T-helper 1 cell treated with Interleukin-12 subunit alpha and Interleukin-12 subunit beta and Interleukin-4 antibody, amounts not matched to agents 30 μg/mL and 1 μg/mL, for 36 hours (primary cell): ENCODE data around the gene KLRD1.
"Not testable (repeated sequence)": the region's sequence is repeated elsewhere in the genome, so short reads cannot be mapped to it uniquely, and the experiment has no call there.

ENCODE experiments used
- H3K27ac Mint-ChIP-seq: one replicate; pipeline ENCODE4 v1.8.0; 2021; ENCODE audit warnings: mild to moderate bottlenecking, mixed read lengths
- H3K27me3 Mint-ChIP-seq: one replicate; pipeline ENCODE4 v1.8.0; 2021; ENCODE audit warnings: low read depth, mixed read lengths
- H3K36me3 Mint-ChIP-seq: one replicate; pipeline ENCODE4 v1.8.0; 2021; ENCODE audit warnings: low read depth, mixed read lengths
- H3K4me1 Mint-ChIP-seq: one replicate; pipeline ENCODE4 v1.8.0; 2021; ENCODE audit warnings: low read depth, mixed read lengths
- H3K4me3 Mint-ChIP-seq: one replicate; pipeline ENCODE4 v1.8.0; 2021; ENCODE audit warnings: mild to moderate bottlenecking, moderate library complexity, mixed read lengths
- H3K9me3 Mint-ChIP-seq: one replicate; pipeline ENCODE4 v1.8.0; 2021; ENCODE audit warnings: mixed read lengths

The KLRD1 gene

GRCh38 chr12:10305411-10305810 lies 2.3 kb upstream of the KLRD1 start:
- H3K4me3 Mint-ChIP-seq, result no peak overlapping the region
- H3K4me1 Mint-ChIP-seq, result peaks cover 26% of the 10 kb centered on the region
- H3K36me3 Mint-ChIP-seq, result peaks cover 11% of the 10 kb centered on the region
- peaks cover 8% of the 10 kb centered on the region for H3K9me3 Mint-ChIP-seq
- no peak overlapping the region for H3K27ac Mint-ChIP-seq
- peaks cover 26% of the 10 kb centered on the region for H3K27me3 Mint-ChIP-seq

GRCh38 chr12:10310926-10311720 lies 3.5 kb downstream of the KLRD1 start:
- Mint-ChIP-seq H3K9me3 (no peaks in the 10 kb centered on the region), H3K27ac (no peak overlapping the region), H3K36me3 (no peaks in the 10 kb centered on the region), H3K4me1 (peaks cover 5% of the 10 kb centered on the region), H3K27me3 (peaks cover 20% of the 10 kb centered on the region), H3K4me3 (no peak overlapping the region)

GRCh38 chr12:10319388-10319787 lies 11.7 kb downstream of the KLRD1 start:
- no peaks in the 10 kb centered on the region for H3K27me3 Mint-ChIP-seq
- H3K4me1 Mint-ChIP-seq, result peaks cover 10% of the 10 kb centered on the region
- no peak overlapping the region for H3K27ac Mint-ChIP-seq
- H3K4me3 Mint-ChIP-seq, result no peak overlapping the region
- peaks cover 7% of the 10 kb centered on the region for H3K9me3 Mint-ChIP-seq
- H3K36me3 Mint-ChIP-seq, result no peaks in the 10 kb centered on the region

DNA sequence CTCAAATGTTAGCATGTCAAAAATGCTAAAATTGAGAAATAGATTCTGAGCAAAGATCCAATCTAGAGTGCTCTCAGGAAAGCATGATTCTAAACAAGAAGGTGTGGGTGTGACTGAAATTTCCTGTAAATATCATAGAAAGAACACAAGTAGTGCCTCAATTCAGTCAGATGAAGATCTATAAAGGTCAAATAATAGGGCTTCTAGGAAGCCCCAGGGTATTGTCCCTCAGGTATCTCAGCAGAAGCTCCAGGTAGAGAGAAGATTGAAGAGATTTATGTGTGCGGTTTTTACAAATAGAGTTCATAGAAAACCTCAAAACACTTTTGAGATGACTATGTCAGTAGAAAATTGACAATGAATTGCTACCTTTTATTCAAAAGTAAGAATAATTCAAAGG lies 13.0 kb downstream of the KLRD1 start:
- H3K4me3 Mint-ChIP-seq, result no peak overlapping the region
- no peak overlapping the region for H3K27ac Mint-ChIP-seq
- H3K4me1 Mint-ChIP-seq, result peaks cover 10% of the 10 kb centered on the region
- H3K9me3 Mint-ChIP-seq, result peaks cover 8% of the 10 kb centered on the region
- no peaks in the 10 kb centered on the region for H3K27me3 Mint-ChIP-seq
- no peaks in the 10 kb centered on the region for H3K36me3 Mint-ChIP-seq

DNA sequence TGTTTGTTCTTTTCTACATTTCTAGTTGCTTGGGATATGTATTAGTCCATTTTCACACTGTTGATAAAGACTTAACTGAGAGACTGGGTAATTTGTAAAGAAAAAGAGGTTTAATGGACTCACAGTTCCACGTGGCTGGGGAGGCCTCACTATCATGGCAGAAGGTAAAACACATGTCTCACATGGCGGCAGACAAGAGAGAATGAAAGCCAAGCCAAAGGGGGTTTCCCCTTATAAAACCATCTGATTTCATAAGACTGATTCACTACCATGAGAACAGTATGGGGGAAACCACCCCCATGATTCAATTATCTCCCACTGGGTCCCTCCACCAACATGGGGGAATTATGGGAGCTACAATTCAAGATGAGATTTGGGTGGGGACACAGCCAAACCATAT lies 21.0 kb downstream of the KLRD1 start:
- not testable (repeated sequence) for H3K27ac Mint-ChIP-seq, H3K4me3 Mint-ChIP-seq, H3K27me3 Mint-ChIP-seq, H3K36me3 Mint-ChIP-seq, H3K4me1 Mint-ChIP-seq, H3K9me3 Mint-ChIP-seq

DNA sequence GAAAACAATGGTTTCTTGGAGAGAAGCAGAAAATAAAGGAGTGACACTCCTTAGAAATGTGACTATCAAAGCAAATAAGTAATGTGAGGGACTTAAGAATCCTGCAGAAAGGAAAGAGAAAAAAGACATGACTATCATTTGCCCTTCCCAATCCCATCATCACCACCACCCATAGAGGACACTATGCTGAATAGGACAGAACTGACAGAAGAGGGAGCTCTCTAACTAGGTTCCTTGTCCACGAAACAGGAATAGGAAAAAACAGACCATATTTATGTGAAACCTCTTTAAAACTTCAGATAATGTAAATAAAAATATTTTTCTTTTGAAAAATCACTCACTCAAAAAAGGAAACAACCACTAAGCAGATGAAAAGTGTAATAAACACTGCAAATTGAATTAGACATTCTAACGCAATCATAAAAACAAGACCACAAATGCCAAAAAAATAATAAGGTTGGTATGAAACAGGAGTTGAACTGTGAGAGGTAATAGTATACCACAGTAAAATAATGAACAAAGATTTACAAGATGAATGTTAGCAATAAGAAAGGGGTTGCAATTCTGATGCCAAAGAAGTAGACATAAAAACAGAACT lies 24.1 kb downstream of the KLRD1 start:
- Mint-ChIP-seq H3K4me3 (no peak overlapping the region), H3K27ac (no peak overlapping the region), H3K36me3 (no peaks in the 10 kb centered on the region), H3K27me3 (peaks cover 19% of the 10 kb centered on the region), H3K9me3 (no peaks in the 10 kb centered on the region), H3K4me1 (no peaks in the 10 kb centered on the region)

DNA sequence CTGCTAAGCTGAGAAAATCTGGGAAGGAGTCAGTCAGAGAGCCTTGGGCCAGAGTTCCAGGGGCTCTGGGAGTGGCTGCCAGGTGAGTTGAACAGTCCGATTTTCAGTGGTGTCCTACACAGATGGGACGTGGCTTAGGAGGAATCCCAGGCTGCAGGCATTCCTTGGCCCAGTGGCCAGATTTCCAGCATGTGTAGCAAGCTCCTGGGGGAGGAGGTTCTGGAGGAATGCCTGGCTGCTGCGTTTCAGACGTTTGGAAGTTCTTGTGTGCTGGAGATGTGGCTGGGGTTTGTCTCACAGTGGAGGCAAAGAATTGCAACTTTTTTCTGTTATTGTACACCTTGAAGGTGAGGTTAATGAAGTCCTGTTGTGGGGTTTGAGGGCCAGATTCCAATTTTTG lies 28.5 kb downstream of the KLRD1 start:
- not testable (repeated sequence) for H3K9me3 Mint-ChIP-seq, H3K27ac Mint-ChIP-seq, H3K4me1 Mint-ChIP-seq, H3K4me3 Mint-ChIP-seq, H3K36me3 Mint-ChIP-seq
- H3K27me3 Mint-ChIP-seq, result peaks cover 33% of the 10 kb centered on the region

GRCh38 chr12:10338470-10338869 lies 30.8 kb downstream of the KLRD1 start:
- H3K9me3 Mint-ChIP-seq, H3K27ac Mint-ChIP-seq, H3K4me3 Mint-ChIP-seq, H3K36me3 Mint-ChIP-seq, H3K4me1 Mint-ChIP-seq: not testable (repeated sequence)
- peaks cover 33% of the 10 kb centered on the region for H3K27me3 Mint-ChIP-seq

DNA sequence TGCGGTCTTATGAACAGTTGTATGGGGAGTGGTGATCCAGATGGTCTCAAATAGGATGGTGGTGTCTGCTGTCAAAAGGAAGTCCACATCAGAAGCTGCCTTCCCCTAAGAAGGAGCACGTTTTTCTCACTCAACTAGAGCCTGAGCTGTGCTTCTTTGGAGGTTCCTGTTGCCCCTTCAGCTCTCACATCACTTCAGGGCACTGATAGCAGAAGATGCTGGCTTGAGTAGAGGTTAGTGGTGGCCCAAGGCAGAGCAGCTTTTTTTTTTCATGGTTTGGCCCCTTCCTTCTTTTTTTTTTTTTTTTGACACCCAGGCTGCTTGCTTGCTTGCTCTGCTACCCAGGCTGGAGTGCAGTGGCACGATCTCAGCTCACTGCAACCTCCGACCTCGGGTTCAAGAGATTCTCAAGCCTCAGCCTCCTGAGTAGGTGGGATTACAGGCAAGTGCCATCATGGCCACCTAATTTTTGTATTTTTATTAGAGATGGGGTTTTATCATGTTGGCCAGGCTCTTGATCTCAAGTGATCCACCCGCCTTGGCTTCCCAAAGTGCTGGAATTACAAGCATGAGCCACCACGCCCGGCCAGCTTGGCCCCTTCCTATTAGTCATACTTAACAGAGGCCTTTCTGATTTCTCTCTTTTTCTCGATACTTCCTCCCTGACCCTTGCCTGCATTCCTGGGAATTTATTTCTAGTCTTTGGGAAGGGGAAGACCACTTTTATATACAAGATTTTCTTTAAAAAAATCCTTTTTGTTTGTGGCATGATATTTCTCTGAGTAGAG lies 31.6 kb downstream of the KLRD1 start:
- Mint-ChIP-seq H3K27me3 (peaks cover 37% of the 10 kb centered on the region), H3K36me3 (no peaks in the 10 kb centered on the region), H3K4me1 (peaks cover 3% of the 10 kb centered on the region), H3K27ac (no peak overlapping the region), H3K9me3 (peaks cover 13% of the 10 kb centered on the region), H3K4me3 (no peak overlapping the region)

DNA sequence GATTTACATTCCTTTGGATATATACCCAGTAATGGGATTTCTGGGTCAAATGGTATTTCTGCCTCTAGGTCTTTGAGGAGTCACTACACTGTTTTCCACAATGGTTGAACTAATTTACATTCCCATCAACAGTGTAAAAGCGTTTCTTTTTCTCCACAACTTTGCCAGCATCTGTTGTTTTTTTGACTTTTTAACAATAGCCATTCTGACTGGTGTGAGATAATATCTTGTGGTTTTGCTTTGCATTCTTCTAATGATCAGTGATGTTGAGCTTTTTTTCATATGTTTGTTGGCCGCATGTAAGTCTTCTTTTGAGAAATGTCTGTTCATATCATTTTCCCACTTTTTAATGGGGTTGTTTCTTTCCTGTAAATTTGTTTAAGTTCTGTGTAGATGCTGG lies 33.3 kb downstream of the KLRD1 start:
- H3K4me1 Mint-ChIP-seq, H3K36me3 Mint-ChIP-seq, H3K4me3 Mint-ChIP-seq, H3K27ac Mint-ChIP-seq: not testable (repeated sequence)
- H3K9me3 Mint-ChIP-seq, result peaks cover 13% of the 10 kb centered on the region
- H3K27me3 Mint-ChIP-seq, result peaks cover 30% of the 10 kb centered on the region

GRCh38 chr12:10341892-10342509 lies 34.3 kb downstream of the KLRD1 start:
- peaks cover 13% of the 10 kb centered on the region for H3K9me3 Mint-ChIP-seq
- H3K36me3 Mint-ChIP-seq, result no peaks in the 10 kb centered on the region
- H3K27me3 Mint-ChIP-seq, result peaks cover 23% of the 10 kb centered on the region
- H3K27ac Mint-ChIP-seq, result no peak overlapping the region
- H3K4me3 Mint-ChIP-seq, result no peak overlapping the region
- H3K4me1 Mint-ChIP-seq, result peaks cover 3% of the 10 kb centered on the region

- H3K4me1 Mint-ChIP-seq, H3K27ac Mint-ChIP-seq, H3K4me3 Mint-ChIP-seq, H3K36me3 Mint-ChIP-seq: not testable (repeated sequence)
- Mint-ChIP-seq H3K27me3 (peaks cover 40% of the 10 kb centered on the region), H3K9me3 (peaks cover 11% of the 10 kb centered on the region)
These were observed 43.8 kb downstream of the KLRD1 start for GRCh38 chr12:10351457-10351856.

- H3K4me1 Mint-ChIP-seq, result no peaks in the 10 kb centered on the region
These were observed 46.4 kb downstream of the KLRD1 start for GRCh38 chr12:10354071-10354470.

DNA sequence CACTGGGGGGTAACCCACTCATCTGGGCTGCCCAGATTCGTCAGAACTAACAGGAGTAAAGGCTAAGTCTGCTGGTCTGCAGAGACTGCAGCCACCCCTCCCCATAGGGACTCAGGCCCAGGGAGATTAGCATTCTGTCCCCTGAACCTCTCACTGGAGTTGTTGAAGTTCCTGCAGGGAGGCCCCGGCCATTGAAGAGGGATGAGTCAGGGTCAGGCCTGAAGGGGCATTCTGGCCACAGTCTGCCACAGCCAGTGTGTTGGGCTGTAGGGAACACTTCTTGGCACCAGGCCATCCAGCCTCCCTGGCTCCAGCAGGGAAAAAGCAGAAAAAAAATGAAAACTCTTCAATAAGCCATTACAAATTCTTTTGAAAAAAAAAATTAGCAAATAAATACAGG lies 46.8 kb downstream of the KLRD1 start:
- Mint-ChIP-seq H3K27ac (no peak overlapping the region), H3K27me3 (peaks cover 50% of the 10 kb centered on the region), H3K36me3 (no peaks in the 10 kb centered on the region), H3K9me3 (peaks cover 6% of the 10 kb centered on the region), H3K4me3 (no peak overlapping the region), H3K4me1 (no peaks in the 10 kb centered on the region)

More at GRCh38 chr12:10354071-10354470, 46.4 kb downstream of the KLRD1 start:
- Mint-ChIP-seq H3K27ac (no peak overlapping the region), H3K36me3 (no peaks in the 10 kb centered on the region), H3K27me3 (peaks cover 46% of the 10 kb centered on the region), H3K9me3 (peaks cover 6% of the 10 kb centered on the region), H3K4me3 (no peak overlapping the region)
